Heart left ventricle (tissue), 13 donors: ENCODE data around the gene BPTF.

Experiments
- POLR2A ChIP-seq, 2 donors: fragments of 450-650 bp; IDR thresholded peaks; one replicate each; pipeline ENCODE4 v1.6.1; 2017; ENCODE audit warnings: antibody characterized with exemption in 2 of 2, mild to moderate bottlenecking in 2 of 2, moderate library complexity in 2 of 2
- TF ChIP-seq, protein P1 (sequence below), 12 donors: fragments of 200-600 bp; sonication (generic) in 4 of 12; IDR thresholded peaks; one replicate each; pipeline versions ENCODE4 v1.5.0 to v1.8.0; 2018 to 2022; ENCODE audit warnings: antibody characterized with exemption in 12 of 12, mild to moderate bottlenecking in 5 of 12
- donor health status: ischemic (EF 13 %, LVEDD 7.1; RV severe dilation, severe dysfunction).
- donor health status: DM: no; HTN: yes; CAD: no.
- donor health status: DM: no; HTN: no; CAD: no.
- donor health status: ischemic (EF 25% LVEDD 6.9; RV normal size, moderate dysfunction).
- donor health status: ischemic (EF 25% LVEDD 5.7; RV mildly dilated, moderate dysfunction).
- donor health status: ischemic (EF 35%, LVEDD 5.7; RV mildly dilated, moderate dysfunction).
- donor health status: nonischemic (EF 11% LVEDD 7.7; RV severe dilation, severe dysfunction).
- donor health status: DM: yes; HTN: yes; CAD: no.
- donor health status: PGD.
- donor health status: ischemic (EF 29% LVEDD 5.4; RV normal size, mild dysfunction).
- donor health status: nonischemic (EF 23%, LVEDD 6.1; RV moderate dilation, normal function).

DNA sequence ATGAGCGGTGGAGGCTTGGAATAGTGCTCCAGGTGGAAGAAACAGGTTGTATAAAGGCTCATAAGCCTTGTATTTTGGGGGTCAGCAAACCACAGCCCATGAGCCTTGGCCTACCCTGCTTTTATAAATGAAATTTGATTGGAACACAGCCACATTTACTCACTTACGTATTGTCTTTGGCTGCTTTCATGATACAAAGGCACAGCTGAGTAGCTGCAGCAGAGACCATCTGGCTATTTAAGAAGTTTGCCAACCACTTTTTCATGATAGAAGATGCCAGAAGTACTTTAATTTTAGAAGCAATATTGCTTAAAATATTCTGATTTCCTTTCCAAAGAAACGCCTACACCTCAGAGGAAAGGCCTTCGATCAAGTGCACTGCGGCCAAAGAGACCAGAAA, 97.2 kb downstream of the BPTF start:
- no peak for TF ChIP-seq POLR2A (IDR thresholded peaks at IDR 0.05)
- TF ChIP-seq, protein P1, sequence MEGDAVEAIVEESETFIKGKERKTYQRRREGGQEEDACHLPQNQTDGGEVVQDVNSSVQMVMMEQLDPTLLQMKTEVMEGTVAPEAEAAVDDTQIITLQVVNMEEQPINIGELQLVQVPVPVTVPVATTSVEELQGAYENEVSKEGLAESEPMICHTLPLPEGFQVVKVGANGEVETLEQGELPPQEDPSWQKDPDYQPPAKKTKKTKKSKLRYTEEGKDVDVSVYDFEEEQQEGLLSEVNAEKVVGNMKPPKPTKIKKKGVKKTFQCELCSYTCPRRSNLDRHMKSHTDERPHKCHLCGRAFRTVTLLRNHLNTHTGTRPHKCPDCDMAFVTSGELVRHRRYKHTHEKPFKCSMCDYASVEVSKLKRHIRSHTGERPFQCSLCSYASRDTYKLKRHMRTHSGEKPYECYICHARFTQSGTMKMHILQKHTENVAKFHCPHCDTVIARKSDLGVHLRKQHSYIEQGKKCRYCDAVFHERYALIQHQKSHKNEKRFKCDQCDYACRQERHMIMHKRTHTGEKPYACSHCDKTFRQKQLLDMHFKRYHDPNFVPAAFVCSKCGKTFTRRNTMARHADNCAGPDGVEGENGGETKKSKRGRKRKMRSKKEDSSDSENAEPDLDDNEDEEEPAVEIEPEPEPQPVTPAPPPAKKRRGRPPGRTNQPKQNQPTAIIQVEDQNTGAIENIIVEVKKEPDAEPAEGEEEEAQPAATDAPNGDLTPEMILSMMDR (IDR thresholded peaks at IDR 0.05): no peak
